GM19455 (cell line): ENCODE results near the gene PAXIP1.

Source experiments
- ATAC-seq: cut with Tn5 transposase; IDR thresholded peaks from one replicate; pipeline ENCODE4 v1.9.1; 2021; ENCODE audit not compliant: unreplicated experiment

PAXIP1 gene

DNA sequence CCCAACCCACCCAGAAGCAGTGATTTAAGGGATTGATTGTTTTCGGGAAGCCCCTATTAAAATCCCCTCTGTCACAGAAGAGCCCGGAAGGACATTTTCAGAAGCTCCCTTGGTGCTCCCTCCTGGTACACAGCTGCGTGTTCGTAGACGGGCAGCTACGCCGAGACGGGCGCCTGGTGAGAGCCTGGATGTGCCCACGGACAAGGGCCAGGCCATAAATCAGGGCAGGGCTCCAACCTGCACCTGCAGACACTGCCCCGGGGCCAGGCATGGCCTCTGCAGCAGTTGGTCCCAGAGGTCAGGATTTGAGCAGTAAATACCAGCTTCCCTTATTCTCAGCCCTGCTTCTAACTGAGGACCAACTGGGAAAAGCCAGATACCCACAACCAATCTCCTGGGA, 106.8 kb downstream of the PAXIP1 start:
- ATAC-seq, result no peak
